Fibroblast of lung (primary cell): ENCODE results near the gene HLF.

Experiments used
- CTCF ChIP-seq, 2 donors: IDR thresholded peaks in 1 of 2; conservative IDR thresholded peaks in 1 of 2; 1 replicate in 1 of 2; 2 replicates in 1 of 2; pipeline ENCODE4 v1.5.1; 2011 to 2012; ENCODE audit warnings: low read length in 2 of 2, control low read depth in 1 of 2, inconsistent platforms in 1 of 2, low read depth in 1 of 2, mild to moderate bottlenecking in 1 of 2
- EZH2 ChIP-seq: IDR thresholded peaks from 2 replicates; pipeline ENCODE4 v1.5.1; 2012; ENCODE audit warnings: low read length, control low read depth, mild to moderate bottlenecking; ENCODE audit errors: missing control alignments

GRCh38 chr17:55248077-55248476 lies 16.7 kb upstream of the HLF start:
- TF ChIP-seq CTCF (conservative IDR thresholded peaks at IDR 0.05 in 1 of 2, IDR thresholded peaks at IDR 0.05 in 1 of 2; ENCODE audit: low read depth in 1 of 2, low read length in 2 of 2): no peak
- no peak for TF ChIP-seq EZH2
